ENCODE measurements around the gene FGF2.

The FGF2 gene

DNA sequence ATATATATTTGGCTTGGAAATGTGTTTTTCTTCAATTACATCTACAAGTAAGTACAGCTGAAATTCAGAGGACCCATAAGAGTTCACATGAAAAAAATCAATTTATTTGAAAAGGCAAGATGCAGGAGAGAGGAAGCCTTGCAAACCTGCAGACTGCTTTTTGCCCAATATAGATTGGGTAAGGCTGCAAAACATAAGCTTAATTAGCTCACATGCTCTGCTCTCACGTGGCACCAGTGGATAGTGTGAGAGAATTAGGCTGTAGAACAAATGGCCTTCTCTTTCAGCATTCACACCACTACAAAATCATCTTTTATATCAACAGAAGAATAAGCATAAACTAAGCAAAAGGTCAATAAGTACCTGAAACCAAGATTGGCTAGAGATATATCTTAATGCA is 69.6 kb downstream of the FGF2 start:
- no peak for TF ChIP-seq POLR2AphosphoS5 (IDR thresholded peaks at IDR 0.05; ENCODE audit: low read depth, low read length)
- TF ChIP-seq, protein P1, sequence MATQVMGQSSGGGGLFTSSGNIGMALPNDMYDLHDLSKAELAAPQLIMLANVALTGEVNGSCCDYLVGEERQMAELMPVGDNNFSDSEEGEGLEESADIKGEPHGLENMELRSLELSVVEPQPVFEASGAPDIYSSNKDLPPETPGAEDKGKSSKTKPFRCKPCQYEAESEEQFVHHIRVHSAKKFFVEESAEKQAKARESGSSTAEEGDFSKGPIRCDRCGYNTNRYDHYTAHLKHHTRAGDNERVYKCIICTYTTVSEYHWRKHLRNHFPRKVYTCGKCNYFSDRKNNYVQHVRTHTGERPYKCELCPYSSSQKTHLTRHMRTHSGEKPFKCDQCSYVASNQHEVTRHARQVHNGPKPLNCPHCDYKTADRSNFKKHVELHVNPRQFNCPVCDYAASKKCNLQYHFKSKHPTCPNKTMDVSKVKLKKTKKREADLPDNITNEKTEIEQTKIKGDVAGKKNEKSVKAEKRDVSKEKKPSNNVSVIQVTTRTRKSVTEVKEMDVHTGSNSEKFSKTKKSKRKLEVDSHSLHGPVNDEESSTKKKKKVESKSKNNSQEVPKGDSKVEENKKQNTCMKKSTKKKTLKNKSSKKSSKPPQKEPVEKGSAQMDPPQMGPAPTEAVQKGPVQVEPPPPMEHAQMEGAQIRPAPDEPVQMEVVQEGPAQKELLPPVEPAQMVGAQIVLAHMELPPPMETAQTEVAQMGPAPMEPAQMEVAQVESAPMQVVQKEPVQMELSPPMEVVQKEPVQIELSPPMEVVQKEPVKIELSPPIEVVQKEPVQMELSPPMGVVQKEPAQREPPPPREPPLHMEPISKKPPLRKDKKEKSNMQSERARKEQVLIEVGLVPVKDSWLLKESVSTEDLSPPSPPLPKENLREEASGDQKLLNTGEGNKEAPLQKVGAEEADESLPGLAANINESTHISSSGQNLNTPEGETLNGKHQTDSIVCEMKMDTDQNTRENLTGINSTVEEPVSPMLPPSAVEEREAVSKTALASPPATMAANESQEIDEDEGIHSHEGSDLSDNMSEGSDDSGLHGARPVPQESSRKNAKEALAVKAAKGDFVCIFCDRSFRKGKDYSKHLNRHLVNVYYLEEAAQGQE (IDR thresholded peaks at IDR 0.05; ENCODE audit: insufficient read depth in 1 of 2, low read depth in 2 of 2, low read length in 2 of 2), result no peak

DNA sequence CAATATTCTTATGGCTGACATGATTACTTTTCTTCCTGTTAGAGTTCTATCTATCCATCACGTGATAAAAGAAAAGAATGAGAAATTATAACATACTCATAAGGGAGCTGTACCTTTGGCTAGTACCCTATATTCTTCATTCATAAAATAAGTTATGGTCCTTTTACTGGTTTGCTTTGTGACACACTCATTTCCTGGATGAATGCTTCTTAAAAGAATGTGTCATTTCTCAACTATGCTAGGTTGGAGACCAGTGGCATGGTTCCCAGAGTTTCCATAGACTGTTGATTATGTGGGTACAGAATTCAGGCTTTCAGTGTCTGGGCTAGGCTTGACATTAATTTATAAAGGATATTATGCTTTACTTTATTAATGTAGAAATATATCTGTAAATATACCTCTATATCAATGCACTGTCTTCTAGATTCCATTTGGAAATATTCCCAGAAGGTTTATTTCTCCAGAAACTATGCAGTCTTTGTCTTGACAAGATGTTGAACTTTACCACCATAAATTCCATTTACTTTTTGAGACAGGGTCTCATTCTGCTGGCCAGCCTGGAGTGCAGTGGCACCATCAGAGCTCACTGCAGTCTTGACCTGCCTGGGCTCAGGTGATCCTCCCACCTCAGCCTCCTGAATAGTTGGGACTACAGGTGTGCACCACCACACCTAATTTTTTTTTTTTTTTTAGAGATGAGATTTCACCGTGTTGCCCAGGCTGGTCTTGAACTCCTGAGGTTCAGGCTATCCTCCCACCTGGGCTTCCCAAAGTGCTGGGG is 71.9 kb downstream of the FGF2 start:
- TF ChIP-seq TAF1 (IDR thresholded peaks at IDR 0.05; ENCODE audit: borderline replicate concordance, insufficient read depth, low read length) (no peak), SIN3A (IDR thresholded peaks at IDR 0.05; ENCODE audit: borderline replicate concordance, insufficient read depth, low read length) (no peak)

DNA sequence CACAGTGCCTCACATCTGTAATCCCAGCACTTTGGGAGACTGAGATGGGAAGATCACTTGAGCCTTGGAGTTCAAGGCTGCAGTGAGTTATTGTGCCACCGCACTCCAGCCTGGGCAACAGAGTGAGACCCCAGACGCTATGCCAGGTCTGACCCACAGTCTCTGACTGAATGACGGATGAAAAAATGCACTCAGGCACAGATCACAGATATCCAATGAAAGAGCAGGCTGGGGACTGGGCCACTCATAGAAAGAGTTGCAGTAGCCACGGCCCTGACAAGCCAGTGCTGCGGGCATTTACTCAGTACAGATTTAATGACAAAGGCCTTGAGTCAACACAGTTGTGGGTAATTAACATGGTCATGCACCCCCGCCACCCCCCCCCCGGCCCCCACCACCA is 73.1 kb downstream of the FGF2 start:
- TF ChIP-seq POLR2AphosphoS5 (IDR thresholded peaks at IDR 0.05; ENCODE audit: low read depth, low read length), result no peak
- TF ChIP-seq FOXP2 (optimal IDR thresholded peaks at IDR 0.05; ENCODE audit: borderline replicate concordance, extremely low read depth, extremely low read length, insufficient read depth), result no peak
- TF ChIP-seq TAF1 (IDR thresholded peaks at IDR 0.05; ENCODE audit: borderline replicate concordance, insufficient read depth, low read length), result no peak
- TF ChIP-seq, protein P1 (IDR thresholded peaks at IDR 0.05; ENCODE audit: insufficient read depth in 1 of 2, low read depth in 2 of 2, low read length in 2 of 2), result no peak
- TF ChIP-seq SIN3A (IDR thresholded peaks at IDR 0.05; ENCODE audit: borderline replicate concordance, insufficient read depth, low read length), result no peak

DNA sequence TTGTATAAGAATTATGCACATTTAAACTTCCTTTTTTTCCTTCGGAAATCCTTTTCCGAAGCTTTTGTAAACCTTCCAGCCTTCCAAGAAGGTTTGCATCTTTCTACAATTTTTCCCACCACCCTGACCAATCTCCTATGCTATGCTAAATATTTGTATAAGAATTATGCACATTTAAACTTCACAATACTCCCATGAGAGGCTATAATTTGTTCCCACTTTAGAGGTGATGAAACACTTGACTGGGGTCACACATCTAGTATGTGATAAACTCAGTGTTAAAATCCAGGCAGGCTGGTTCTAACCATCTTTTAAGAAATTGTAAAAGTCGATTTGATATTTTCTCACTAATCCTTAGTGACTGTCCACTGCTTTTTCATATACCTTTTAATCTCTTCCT is 73.7 kb downstream of the FGF2 start:
- TF ChIP-seq SIN3A (IDR thresholded peaks at IDR 0.05; ENCODE audit: borderline replicate concordance, insufficient read depth, low read length) (no peak), POLR2AphosphoS5 (IDR thresholded peaks at IDR 0.05; ENCODE audit: low read depth, low read length) (no peak), FOXP2 (optimal IDR thresholded peaks at IDR 0.05; ENCODE audit: borderline replicate concordance, extremely low read depth, extremely low read length, insufficient read depth) (no peak), TAF1 (IDR thresholded peaks at IDR 0.05; ENCODE audit: borderline replicate concordance, insufficient read depth, low read length) (no peak)
- TF ChIP-seq, protein P1 (IDR thresholded peaks at IDR 0.05; ENCODE audit: insufficient read depth in 1 of 2, low read depth in 2 of 2, low read length in 2 of 2), result no peak

DNA sequence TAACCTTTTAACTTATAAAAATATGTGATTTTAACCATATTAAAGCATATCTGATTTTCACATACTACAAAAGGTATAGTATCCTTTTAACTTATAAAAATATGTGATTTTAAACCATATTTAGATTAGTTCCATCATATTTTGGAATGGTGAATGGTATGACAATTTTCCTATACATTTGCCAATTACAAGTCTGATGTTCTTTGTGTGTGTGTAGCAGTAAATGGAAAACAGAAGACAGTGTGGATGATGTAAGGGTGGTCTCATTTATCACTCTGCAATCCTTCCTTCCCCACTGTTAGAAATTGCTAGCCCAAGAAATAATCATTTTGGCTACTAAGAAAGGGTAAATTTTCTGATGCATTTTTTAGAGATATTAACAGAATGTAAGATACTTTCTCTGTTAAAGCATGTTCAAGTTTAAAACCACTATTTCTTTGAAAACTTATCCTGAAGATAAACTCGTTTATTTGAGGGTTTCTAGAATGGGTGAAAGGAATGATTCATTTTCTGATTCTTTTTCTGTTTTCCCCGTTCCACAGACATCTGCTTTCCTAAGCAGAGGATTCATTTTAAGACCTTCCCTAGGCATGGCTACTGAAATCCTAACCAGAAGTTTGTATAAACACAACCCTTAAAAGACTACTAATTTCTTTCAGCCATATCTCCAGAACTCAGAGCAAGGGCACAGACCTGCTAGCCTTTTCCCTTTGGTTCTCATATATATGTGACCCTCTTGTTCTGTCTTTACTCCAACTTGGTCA is 74.8 kb downstream of the FGF2 start:
- no peak for TF ChIP-seq FOXP2 (optimal IDR thresholded peaks at IDR 0.05; ENCODE audit: borderline replicate concordance, extremely low read depth, extremely low read length, insufficient read depth)
- TF ChIP-seq TAF1 (IDR thresholded peaks at IDR 0.05; ENCODE audit: borderline replicate concordance, insufficient read depth, low read length), result no peak
- TF ChIP-seq SIN3A (IDR thresholded peaks at IDR 0.05; ENCODE audit: borderline replicate concordance, insufficient read depth, low read length), result no peak
- no peak for TF ChIP-seq POLR2AphosphoS5 (IDR thresholded peaks at IDR 0.05; ENCODE audit: low read depth, low read length)
- TF ChIP-seq, protein P1 (IDR thresholded peaks at IDR 0.05; ENCODE audit: insufficient read depth in 1 of 2, low read depth in 2 of 2, low read length in 2 of 2), result no peak

Measured in PFSK-1 (cell line).